Endothelial cell of umbilical vein (primary cell): ENCODE measurements around the gene TXNDC8. TPM values are rescaled to one million over a fixed set of nuclear protein-coding genes. Genes with fewer than 3 reads are reported as not detected.

Source experiments
- BruUV-seq: library from RNA; stranded (reverse); fragments of 400-500 nt; replicated peaks from 2 replicates; lab custom pipeline; 2021; lab: Mats Ljungman, UMichigan
- CTCF ChIA-PET: fragments of 300-600, 350-600 bp; sonication (Branson Sonifier 250); formaldehyde crosslinking; loops from one replicate; lab custom pipeline; 2021; ENCODE audit warnings: antibody characterized with exemption, inconsistent platforms; lab: Charles Lee
- POLR2A ChIA-PET: fragments of 300-600, 350-600 bp; sonication (Branson Sonifier 250); formaldehyde crosslinking; loops from one replicate; lab custom pipeline; 2021; ENCODE audit warnings: antibody characterized with exemption, inconsistent platforms; lab: Charles Lee
- DNase-seq: peaks from one replicate; pipeline ENCODE4 v3.0.0-alpha.2; 2011; ENCODE audit warnings: low read depth, low spot score
- FAIRE-seq: peaks from 2 replicates; lab custom pipeline; 2011; peaks lifted over from hg19 to GRCh38; lab: Jason Lieb, UNC
- H2AFZ ChIP-seq: 2 replicates; pipeline ENCODE4 v1.6.0; 2012; ENCODE audit warnings: low read depth, low read length, control low read depth, inconsistent platforms
- H3K27ac ChIP-seq: 2 replicates; pipeline ENCODE4 v1.5.1; 2011; ENCODE audit warnings: low read depth, mild to moderate bottlenecking, control low read depth, low read length, moderate library complexity; ENCODE audit not compliant: insufficient read depth
- H3K27me3 ChIP-seq, 2 experiments: 2 replicates each; pipeline versions ENCODE4 v1.6.0 to v1.6.1; 2011; ENCODE audit warnings: low read length in 2 of 2, mixed read lengths in 1 of 2; ENCODE audit not compliant: control insufficient read depth in 2 of 2, insufficient read depth in 2 of 2
- H3K36me3 ChIP-seq, 2 experiments: 2 replicates in 1 of 2; 3 replicates in 1 of 2; pipeline ENCODE4 v1.5.1; 2011; ENCODE audit warnings: low read length in 2 of 2, mild to moderate bottlenecking in 1 of 2, moderate library complexity in 1 of 2; ENCODE audit not compliant: control insufficient read depth in 2 of 2, insufficient read depth in 2 of 2; ENCODE audit errors: extremely low read depth in 1 of 2
- H3K4me1 ChIP-seq: 3 replicates; pipeline ENCODE4 v1.5.1; 2011; ENCODE audit warnings: mild to moderate bottlenecking, low read length; ENCODE audit not compliant: control insufficient read depth, insufficient read depth; ENCODE audit errors: extremely low read depth
- H3K4me2 ChIP-seq: 2 replicates; pipeline ENCODE4 v1.6.1; 2011; ENCODE audit warnings: low read length, control low read depth, mixed read lengths; ENCODE audit not compliant: insufficient read depth
- H3K4me3 ChIP-seq, 3 experiments: fragments of 200-600 bp in 1 of 3; sonication (generic), shearing (Covaris generic) in 1 of 3; replicated peaks in 1 of 3; 2 replicates each; pipeline ENCODE4 v1.5.1; 2011 to 2016; ENCODE audit warnings: control low read depth in 3 of 3, low read length in 3 of 3, mild to moderate bottlenecking in 2 of 3, inconsistent platforms in 1 of 3, low read depth in 1 of 3, moderate library complexity in 1 of 3; ENCODE audit not compliant: insufficient read depth in 1 of 3
- H3K79me2 ChIP-seq: 2 replicates; pipeline ENCODE4 v1.6.0; 2012; ENCODE audit warnings: low read length, inconsistent platforms; ENCODE audit not compliant: control insufficient read depth, insufficient read depth
- H3K9ac ChIP-seq: replicated peaks from 2 replicates; pipeline ENCODE3; 2011; ENCODE audit warnings: low read length, control low read depth; ENCODE audit not compliant: insufficient read depth; ENCODE audit errors: extremely low read depth
- H3K9me1 ChIP-seq: replicated peaks from 3 replicates; pipeline ENCODE4 v1.6.0; 2011; ENCODE audit warnings: mild to moderate bottlenecking, low read length; ENCODE audit not compliant: control insufficient read depth, insufficient read depth; ENCODE audit errors: extremely low read depth
- H3K9me3 ChIP-seq: replicated peaks from 2 replicates; pipeline ENCODE4 v1.5.1; 2012; ENCODE audit warnings: low read length, inconsistent platforms; ENCODE audit not compliant: control insufficient read depth, insufficient read depth
- H4K20me1 ChIP-seq: replicated peaks from 2 replicates; pipeline ENCODE3; 2011; ENCODE audit warnings: mild to moderate bottlenecking, low read length; ENCODE audit not compliant: control insufficient read depth, insufficient read depth; ENCODE audit errors: extremely low read depth
- CTCF ChIP-seq, 2 donors: IDR thresholded peaks; 1 replicate in 1 of 2; 2 replicates in 1 of 2; pipeline ENCODE4 v1.5.1; 2011; ENCODE audit warnings: low read length in 2 of 2, mild to moderate bottlenecking in 2 of 2, moderate library complexity in 2 of 2, control low read depth in 1 of 2, inconsistent platforms in 1 of 2, low read depth in 1 of 2; ENCODE audit not compliant: insufficient read depth in 1 of 2; ENCODE audit errors: extremely low read depth in 1 of 2
- EZH2 ChIP-seq: IDR thresholded peaks from 2 replicates; pipeline ENCODE4 v1.6.1; 2012; ENCODE audit warnings: borderline replicate concordance, low read depth, mild to moderate bottlenecking, moderate library complexity, low read length, inconsistent platforms; ENCODE audit not compliant: severe bottlenecking
- FOS ChIP-seq: IDR thresholded peaks from 2 replicates; pipeline ENCODE4 v1.6.1; 2011; ENCODE audit warnings: mild to moderate bottlenecking, low read length, moderate library complexity, borderline replicate concordance; ENCODE audit not compliant: insufficient read depth
- GATA2 ChIP-seq: IDR thresholded peaks from 2 replicates; pipeline ENCODE4 v1.7.0; 2011; ENCODE audit warnings: low read depth, mild to moderate bottlenecking, moderate library complexity, mixed read lengths, low read length; ENCODE audit not compliant: insufficient read length, insufficient read depth
- JUN ChIP-seq: IDR thresholded peaks from 2 replicates; pipeline ENCODE4 v1.6.1; 2011; ENCODE audit warnings: borderline replicate concordance, low read depth; ENCODE audit not compliant: insufficient read length, insufficient read depth
- MAX ChIP-seq: IDR thresholded peaks from 2 replicates; pipeline ENCODE4 v1.6.1; 2011; ENCODE audit not compliant: insufficient read depth, insufficient read length
- MYC ChIP-seq: IDR thresholded peaks from one replicate; pipeline ENCODE4 v1.6.1; 2011; ENCODE audit warnings: mild to moderate bottlenecking, low read depth, low read length
- POLR2A ChIP-seq: IDR thresholded peaks from 2 replicates; pipeline ENCODE4 v1.6.1; 2012; ENCODE audit warnings: low read depth, mild to moderate bottlenecking, control low read depth, low read length
- POLR2AphosphoS5 ChIP-seq: IDR thresholded peaks from 2 replicates; pipeline ENCODE4 v1.6.1; 2012; ENCODE audit warnings: low read depth, mild to moderate bottlenecking, control low read depth, low read length, moderate library complexity; ENCODE audit not compliant: insufficient read depth
- dilution Hi-C: fragments of 300-500 bp; cut with MboI; formaldehyde crosslinking; loops from one replicate; pipeline ENCODE4 v1.15.0; 2019; ENCODE audit warnings: low sequenced_read_pairs; ENCODE audit not compliant: extremely low pct_ligation_motif_present
- intact Hi-C: fragments of 100-400 bp; cut with micrococcal nuclease; formaldehyde crosslinking; loops from one replicate; pipeline ENCODE4 v1.10.0; 2022
- polyA plus RNA-seq, 4 experiments: library from polyadenylated mRNA; depleted of rRNA in 3 of 4; stranded (reverse) in 3 of 4; unstranded in 1 of 4; fragments of >200 nt; gene quantifications; 2 replicates each; pipeline versions ENCODE4 v1.2.1 to v1.2.3, GENCODE V29; 2011 to 2012; ENCODE audit warnings: missing spikeins in 1 of 4
- total RNA-seq: library from RNA; stranded (reverse); gene quantifications from 2 replicates; pipeline ENCODE4 v1.2.3, GENCODE V29; 2021

Gene TXNDC8
- total and polyA plus RNA-seq, 2 donors (not counting 3 experiments of a cell fraction or from before 2014, with no cell fraction given): not detected

- ChIA-PET POLR2A (interaction anchor here (0.5 to 1.1 kb wide), 5 partner anchors 11 to 646 kb away, joined by 3 to 6 read pairs (median 4); no protein-coding TSS in a partner anchor), CTCF (interaction anchor here (0.8 to 4.4 kb wide), 9 partner anchors 12 to 682 kb away, joined by 3 to 29 read pairs (median 3); no protein-coding TSS in a partner anchor)
- DNase-seq: no peak
- Histone ChIP-seq H3K79me2 (peaks cover 40% of the 10 kb centered on the region), H3K9ac (peak overlapping the region; percentile 74), H3K27ac (peak overlapping the region; percentile 67), H3K4me1 (peaks cover 23% of the 10 kb centered on the region), H3K36me3 (no peaks in the 10 kb centered on the region), H3K4me3 (peak overlapping the region; percentile 40 to 93 (median 77)), H3K4me2 (peak overlapping the region; percentile 91), H3K9me3 (no peaks in the 10 kb centered on the region), H3K27me3 (no peaks in the 10 kb centered on the region), H4K20me1 (no peaks in the 10 kb centered on the region), H3K9me1 (no peaks in the 10 kb centered on the region), H2AFZ (peak overlapping the region; percentile 83)
- TF ChIP-seq GATA2 (no peak), MAX (no peak), POLR2AphosphoS5 (no peak), POLR2A (no peak), EZH2 (no peak), JUN (no peak), CTCF (IDR thresholded peaks at IDR 0.05; ENCODE audit: extremely low read depth in 1 of 2, insufficient read depth in 1 of 2, low read depth in 1 of 2, low read length in 2 of 2) (no peak), FOS (no peak), MYC (no peak)
- BruUV-seq: no TSS peak
- dilution Hi-C loops: no loop called here
- FAIRE-seq: no peak
- intact Hi-C loops: loop anchor here (2.0 to 10.0 kb wide), 3 partner anchors 74 to 365 kb away; no protein-coding TSS in a partner anchor
These were observed 80.4 kb downstream of the TXNDC8 start for GRCh38 chr9:110257097-110257841.
